Mesodermal cell (in vitro differentiated cells): ENCODE data around the gene AJAP1.
A peak's percentile ranks its signal among the peaks of the same experiment; 100 is the strongest.

ENCODE experiments used
- H3K27ac ChIP-seq: 2 replicates; pipeline ENCODE4 v1.7.0; 2013; ENCODE audit warnings: mild to moderate bottlenecking, low read depth, low read length, moderate library complexity; ENCODE audit not compliant: severe bottlenecking
- H3K36me3 ChIP-seq: 2 replicates; pipeline ENCODE4 v1.7.1; 2013; ENCODE audit warnings: mild to moderate bottlenecking, low read length, moderate library complexity; ENCODE audit not compliant: control insufficient read depth, insufficient read depth
- H3K4me1 ChIP-seq: one replicate; pipeline ENCODE4 v1.7.1; 2013; ENCODE audit warnings: mild to moderate bottlenecking, low read length; ENCODE audit not compliant: insufficient read depth, control insufficient read depth, poor library complexity, severe bottlenecking
- H3K4me3 ChIP-seq: 2 replicates; pipeline ENCODE4 v1.7.0; 2013; ENCODE audit warnings: low read length, control low read depth, mild to moderate bottlenecking; ENCODE audit not compliant: insufficient read depth, poor library complexity, severe bottlenecking; ENCODE audit errors: extremely low read depth
- H3K9me3 ChIP-seq: 2 replicates; pipeline ENCODE4 v1.7.1; 2013; ENCODE audit warnings: mild to moderate bottlenecking, low read length, moderate library complexity; ENCODE audit not compliant: control insufficient read depth
- WGBS, 2 experiments: methylation state at CpG; one replicate each; pipeline ENCODE4 v1.1.5; 2013; ENCODE audit warnings: missing lambda C conversion rate in 2 of 2; ENCODE audit not compliant: insufficient coverage in 2 of 2; 5-methylcytosine and 5-hydroxymethylcytosine counted together

AJAP1 gene

DNA sequence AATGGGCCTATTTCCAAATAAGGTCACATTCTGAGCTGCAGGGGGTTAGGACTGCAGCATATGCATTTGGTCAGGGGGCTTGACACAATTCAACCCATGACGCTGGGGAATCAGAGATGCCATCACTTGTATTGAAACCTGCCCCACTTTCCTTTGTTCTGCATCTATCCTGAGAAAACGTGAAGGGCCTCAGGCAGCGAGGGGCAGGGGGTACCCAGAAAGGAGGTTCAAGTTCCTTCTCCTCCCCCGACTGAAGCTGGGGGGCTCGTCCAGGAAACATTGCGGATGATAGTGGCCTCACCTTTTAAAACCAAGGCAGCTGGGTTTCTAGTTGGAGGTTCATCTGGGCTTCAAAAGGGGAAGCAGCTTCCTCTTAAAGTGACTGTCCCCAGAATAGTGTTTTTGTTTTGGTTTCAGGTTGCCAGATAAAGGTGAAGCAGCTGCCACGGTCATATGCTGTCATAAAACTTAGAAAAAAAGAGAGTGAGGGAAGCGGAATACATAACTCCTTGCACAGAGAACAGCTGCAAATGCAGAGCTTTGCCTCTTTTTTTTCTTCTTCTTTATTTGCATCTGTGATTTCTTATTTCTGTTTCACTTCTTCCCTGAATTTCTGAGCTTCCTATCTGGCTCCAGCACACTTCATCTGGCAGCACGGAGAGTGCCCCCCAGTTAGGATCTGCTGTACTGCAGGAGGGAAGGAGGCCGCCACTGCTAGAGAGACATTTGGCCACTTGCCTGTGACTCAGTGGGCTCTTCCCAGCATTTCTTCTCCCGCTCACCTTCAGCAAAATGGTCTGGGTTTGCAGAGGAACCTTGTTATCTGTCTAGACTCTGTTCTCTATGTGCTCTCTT lies 142.0 kb downstream of the AJAP1 start:
- Histone ChIP-seq H3K27ac (no peak overlapping the region), H3K4me1 (no peaks in the 10 kb centered on the region), H3K9me3 (no peaks in the 10 kb centered on the region), H3K4me3 (no peak overlapping the region), H3K36me3 (no peaks in the 10 kb centered on the region)
- 83 to 89% methylated on average over 8 to 10 of the region's 11 CpGs for WGBS, 2 experiments

DNA sequence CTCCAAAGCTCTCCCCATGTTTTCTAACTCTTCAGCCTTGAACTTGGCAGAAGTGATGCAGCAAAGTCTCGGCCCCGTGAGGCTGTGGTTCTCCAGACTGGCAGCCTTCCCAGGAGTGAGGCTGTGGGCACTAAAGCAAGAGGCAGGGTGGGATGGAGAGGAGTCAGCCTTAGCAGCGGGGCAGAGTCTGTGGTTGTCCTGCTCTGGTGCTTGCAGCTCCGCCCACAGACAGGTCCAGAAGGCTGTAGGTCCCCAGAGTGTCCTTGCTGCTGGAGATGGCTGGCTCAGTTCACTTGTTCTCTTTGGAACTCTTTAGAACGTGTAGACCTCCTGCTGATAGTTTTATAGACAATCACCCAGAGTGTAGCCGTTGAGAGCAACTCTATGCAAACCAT lies 142.6 kb downstream of the AJAP1 start:
- no peak overlapping the region for H3K27ac ChIP-seq
- 74 to 93% methylated on average over 3 to 6 of the region's 6 CpGs for WGBS, 2 experiments

DNA sequence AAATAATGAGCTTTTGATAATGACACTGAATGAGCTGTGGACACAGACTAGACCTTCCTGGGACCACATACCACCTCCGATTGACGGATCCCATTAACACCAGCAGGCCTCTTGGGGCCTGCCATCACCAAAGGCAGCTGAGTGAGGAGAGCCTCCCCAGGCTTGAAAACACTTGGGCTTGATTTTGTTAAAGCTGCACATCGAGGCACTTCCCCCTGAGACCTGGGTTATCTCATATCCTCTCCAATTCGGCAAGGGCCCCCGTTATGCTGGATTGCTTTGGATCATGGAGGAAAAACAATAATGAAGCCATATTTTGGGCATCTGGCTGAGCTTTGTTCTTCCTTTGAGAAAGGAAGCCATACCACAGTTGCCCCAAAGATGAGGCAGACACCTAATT lies 143.0 kb downstream of the AJAP1 start:
- H3K36me3 ChIP-seq = no peaks in the 10 kb centered on the region
- no peak overlapping the region for H3K4me3 ChIP-seq
- no peak overlapping the region for H3K27ac ChIP-seq
- no peaks in the 10 kb centered on the region for H3K4me1 ChIP-seq
- H3K9me3 ChIP-seq = no peaks in the 10 kb centered on the region
- whole genome bisulfite sequencing, 2 experiments = 94 to 95% methylated on average over 4 to 5 of the region's 5 CpGs

More for the DNA sequence above, 142.6 kb downstream of the AJAP1 start:
- Histone ChIP-seq H3K9me3 (no peaks in the 10 kb centered on the region), H3K36me3 (no peaks in the 10 kb centered on the region), H3K4me1 (no peaks in the 10 kb centered on the region), H3K4me3 (no peak overlapping the region)

DNA sequence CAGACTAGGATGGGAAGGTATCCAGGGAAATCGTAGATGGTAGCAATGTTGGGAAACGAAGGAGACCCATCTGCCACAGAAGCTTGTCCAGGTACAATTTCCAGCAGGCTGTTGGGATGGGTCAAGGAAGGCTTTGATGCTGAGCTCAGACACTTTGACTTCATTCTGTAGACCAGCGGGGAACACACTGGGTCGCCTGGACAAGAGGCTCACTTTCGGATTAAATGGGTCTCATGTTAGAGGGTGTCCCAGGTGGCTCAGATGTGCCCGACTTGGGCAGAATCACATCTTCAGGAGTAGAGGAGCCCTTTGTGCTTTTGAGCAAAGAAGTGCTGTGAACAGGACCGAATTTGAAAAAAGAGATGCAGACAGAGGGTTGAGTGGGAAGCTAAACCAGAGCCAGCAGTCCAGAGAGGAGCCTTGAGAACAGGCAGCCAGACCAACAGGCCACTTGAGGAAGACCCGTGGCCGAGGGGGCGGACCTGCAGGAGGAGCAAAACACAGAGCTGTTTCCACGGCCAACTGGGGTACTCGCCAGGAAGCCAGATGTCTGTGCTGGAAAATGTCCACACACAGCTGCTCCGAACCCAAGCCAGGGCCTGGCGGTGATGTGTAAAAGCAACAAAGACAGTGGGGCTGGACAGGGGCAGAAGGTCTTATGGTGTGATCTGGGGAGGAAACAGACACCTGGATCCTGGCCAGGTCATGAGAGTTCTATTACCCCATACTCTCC lies 146.9 kb downstream of the AJAP1 start:
- Histone ChIP-seq H3K27ac (no peak overlapping the region), H3K4me3 (no peak overlapping the region), H3K9me3 (no peaks in the 10 kb centered on the region), H3K36me3 (no peaks in the 10 kb centered on the region), H3K4me1 (peaks cover 12% of the 10 kb centered on the region)
- 87 to 91% methylated on average over 13 to 14 of the region's 14 CpGs for WGBS, 2 experiments

DNA sequence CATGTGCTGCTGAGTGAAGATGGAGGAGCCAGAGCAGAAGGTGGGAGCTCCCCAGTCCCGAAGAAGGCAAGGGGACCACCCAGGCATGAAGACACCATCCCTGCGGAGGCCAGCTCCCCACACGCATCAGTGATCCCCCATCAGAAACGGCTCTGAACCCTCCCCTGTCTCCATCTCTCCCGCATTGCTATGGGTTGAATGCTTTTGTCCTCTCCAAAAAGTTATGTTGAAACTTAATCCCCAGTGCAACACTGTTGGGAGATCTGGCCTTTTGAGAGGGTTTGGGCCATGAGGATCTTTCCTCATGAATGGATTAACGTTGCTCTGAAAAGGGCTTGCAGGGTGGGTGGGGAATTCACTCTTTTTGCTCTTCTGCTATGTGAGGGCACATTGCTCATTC lies 147.6 kb downstream of the AJAP1 start:
- Histone ChIP-seq H3K27ac (no peak overlapping the region), H3K4me1 (peaks cover 13% of the 10 kb centered on the region), H3K4me3 (no peak overlapping the region), H3K9me3 (no peaks in the 10 kb centered on the region), H3K36me3 (no peaks in the 10 kb centered on the region)
- WGBS, 2 experiments = 96% methylated on average over 4 to 5 of the region's 6 CpGs

DNA sequence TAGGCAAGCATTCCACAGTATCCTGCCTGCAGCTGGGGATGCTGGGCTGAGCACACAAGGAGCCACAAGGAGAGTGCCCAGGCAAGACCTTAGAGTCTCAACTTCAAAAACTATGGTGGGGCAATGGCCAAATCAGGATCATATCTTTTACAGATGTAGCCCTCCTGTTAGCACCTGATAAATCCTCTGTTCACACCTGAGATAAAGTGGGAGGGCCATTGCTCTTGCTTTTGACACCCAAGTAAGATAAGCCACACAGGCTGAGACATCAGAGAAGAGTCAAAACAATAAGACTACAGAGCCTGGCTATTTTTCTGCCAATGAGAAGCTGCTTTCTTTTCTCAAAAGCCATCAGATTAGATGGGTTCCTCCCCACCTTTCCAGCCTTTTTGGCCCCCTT lies 148.9 kb downstream of the AJAP1 start:
- peaks cover 13% of the 10 kb centered on the region for H3K4me1 ChIP-seq
- H3K36me3 ChIP-seq = no peaks in the 10 kb centered on the region
- H3K27ac ChIP-seq = no peak overlapping the region
- H3K4me3 ChIP-seq = no peak overlapping the region
- H3K9me3 ChIP-seq = no peaks in the 10 kb centered on the region

DNA sequence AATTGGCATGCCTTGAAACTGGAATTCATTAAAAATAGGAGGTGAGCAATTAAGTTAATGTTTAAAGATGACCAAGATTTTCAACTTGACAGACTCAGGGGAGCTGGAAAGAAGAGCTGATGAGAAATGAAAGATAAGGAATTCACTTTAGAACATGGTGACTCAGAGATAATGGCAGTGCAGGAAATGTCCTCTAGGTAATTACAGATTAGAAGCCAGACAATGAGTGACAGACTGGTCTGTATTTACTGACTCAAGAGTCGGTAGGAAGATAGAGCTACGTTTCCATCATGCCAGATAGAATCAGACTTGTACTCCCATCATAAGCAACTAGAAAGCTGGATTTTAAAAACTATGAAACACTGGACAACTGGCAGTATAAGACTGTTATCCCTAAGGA lies 151.6 kb downstream of the AJAP1 start:
- WGBS, 2 experiments = 0% methylated on average over 1 of the region's 2 CpGs; no CpG with 5 or more reads in 1 of the 2 experiments
- Histone ChIP-seq H3K9me3 (no peaks in the 10 kb centered on the region), H3K4me1 (peaks cover 13% of the 10 kb centered on the region), H3K36me3 (no peaks in the 10 kb centered on the region), H3K27ac (peak overlapping the region; percentile 39), H3K4me3 (no peak overlapping the region)

DNA sequence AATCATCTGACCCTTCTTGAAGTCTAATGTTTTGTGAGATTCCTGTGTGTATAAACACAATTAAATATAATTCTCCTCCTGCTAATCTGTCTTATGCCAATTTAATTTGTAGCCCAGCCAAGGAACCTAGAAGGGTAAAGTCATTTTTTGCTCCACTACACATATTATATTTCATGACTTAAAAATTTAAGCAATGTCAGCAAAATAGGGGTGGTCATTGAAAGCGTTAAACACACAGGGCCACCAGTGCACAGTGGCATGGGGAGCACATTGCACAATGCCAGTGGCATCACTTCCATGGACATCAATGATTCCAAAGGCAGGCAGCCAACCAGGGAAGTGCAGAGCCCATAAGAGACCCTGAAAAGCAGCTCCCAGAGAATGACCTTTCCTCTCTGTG lies 166.1 kb downstream of the AJAP1 start:
- H3K27ac ChIP-seq = no peak overlapping the region
- no peaks in the 10 kb centered on the region for H3K36me3 ChIP-seq
- 86 to 100% methylated on average over 1 of the region's 1 CpG for WGBS, 2 experiments

DNA sequence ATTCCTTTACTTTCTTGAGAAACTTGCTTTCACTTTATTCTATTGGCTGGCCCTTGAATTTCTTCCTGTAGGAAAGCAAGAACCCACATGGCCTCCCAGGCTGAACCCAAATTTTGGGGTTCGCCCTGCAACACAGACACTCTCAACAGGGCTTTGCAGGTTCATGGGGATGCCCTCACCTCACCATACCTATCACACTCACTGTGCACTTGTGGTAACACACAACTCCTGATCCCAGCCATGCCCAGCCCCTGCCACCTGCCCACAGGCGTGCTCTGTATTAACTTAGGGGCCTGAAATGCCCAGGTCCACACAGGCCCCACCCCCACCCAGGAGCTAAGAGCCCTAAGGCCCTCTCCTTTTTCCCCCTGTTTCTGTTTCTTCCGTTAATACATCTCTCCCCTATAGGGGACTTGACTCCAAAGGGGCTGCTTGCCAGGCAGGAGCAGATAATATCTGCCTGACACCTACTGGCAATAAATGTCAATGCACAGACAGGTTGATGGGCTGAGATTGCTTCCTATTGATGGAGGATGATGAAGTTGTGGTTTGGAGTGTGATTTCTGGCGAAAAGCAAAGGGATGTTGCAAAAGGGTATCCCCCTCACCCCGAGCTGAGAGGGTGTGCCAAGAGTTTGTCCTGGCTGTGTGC lies 171.5 kb downstream of the AJAP1 start:
- Histone ChIP-seq H3K4me1 (no peaks in the 10 kb centered on the region), H3K9me3 (no peaks in the 10 kb centered on the region), H3K36me3 (no peaks in the 10 kb centered on the region), H3K4me3 (no peak overlapping the region), H3K27ac (no peak overlapping the region)
- WGBS, 2 experiments = 46 to 62% methylated on average over 4 of the region's 5 CpGs

More for the DNA sequence above, 166.1 kb downstream of the AJAP1 start:
- Histone ChIP-seq H3K4me1 (no peaks in the 10 kb centered on the region), H3K9me3 (peaks cover 11% of the 10 kb centered on the region), H3K4me3 (no peak overlapping the region)

DNA sequence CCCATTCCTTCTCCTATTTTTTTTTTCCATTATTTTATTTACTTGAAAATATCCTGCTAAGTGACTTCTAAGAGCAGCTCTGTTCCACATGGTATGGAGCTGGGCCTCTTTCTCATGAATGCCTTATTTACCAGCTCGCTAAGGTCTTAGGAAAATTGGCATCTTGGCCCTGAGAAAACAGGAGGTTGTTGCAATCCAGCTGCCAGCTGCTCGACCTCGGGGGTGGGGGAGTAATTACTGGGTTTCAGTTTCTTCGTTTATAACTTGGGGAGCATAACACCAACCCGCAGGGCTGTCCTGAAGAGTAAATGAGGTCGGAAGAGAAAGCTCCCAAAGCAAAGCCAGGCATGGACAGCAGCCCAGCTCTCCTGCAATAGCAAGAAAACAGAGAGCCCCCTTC lies 176.3 kb downstream of the AJAP1 start:
- Histone ChIP-seq H3K36me3 (no peaks in the 10 kb centered on the region), H3K4me3 (no peak overlapping the region), H3K27ac (no peak overlapping the region), H3K9me3 (no peaks in the 10 kb centered on the region), H3K4me1 (no peaks in the 10 kb centered on the region)
- WGBS, 2 experiments = 80 to 85% methylated on average over 6 of the region's 6 CpGs
